HG03064 (cell line): Measurements from ENCODE around the gene IKZF3.
"Not testable (repeated sequence)": the region's sequence is repeated elsewhere in the genome, so short reads cannot be mapped to it uniquely, and the experiment has no call there.

Source experiments
- ATAC-seq: cut with Tn5 transposase; IDR thresholded peaks from one replicate; pipeline ENCODE4 v1.9.1; 2021; ENCODE audit warnings: low read depth; ENCODE audit not compliant: unreplicated experiment

IKZF3 gene

DNA sequence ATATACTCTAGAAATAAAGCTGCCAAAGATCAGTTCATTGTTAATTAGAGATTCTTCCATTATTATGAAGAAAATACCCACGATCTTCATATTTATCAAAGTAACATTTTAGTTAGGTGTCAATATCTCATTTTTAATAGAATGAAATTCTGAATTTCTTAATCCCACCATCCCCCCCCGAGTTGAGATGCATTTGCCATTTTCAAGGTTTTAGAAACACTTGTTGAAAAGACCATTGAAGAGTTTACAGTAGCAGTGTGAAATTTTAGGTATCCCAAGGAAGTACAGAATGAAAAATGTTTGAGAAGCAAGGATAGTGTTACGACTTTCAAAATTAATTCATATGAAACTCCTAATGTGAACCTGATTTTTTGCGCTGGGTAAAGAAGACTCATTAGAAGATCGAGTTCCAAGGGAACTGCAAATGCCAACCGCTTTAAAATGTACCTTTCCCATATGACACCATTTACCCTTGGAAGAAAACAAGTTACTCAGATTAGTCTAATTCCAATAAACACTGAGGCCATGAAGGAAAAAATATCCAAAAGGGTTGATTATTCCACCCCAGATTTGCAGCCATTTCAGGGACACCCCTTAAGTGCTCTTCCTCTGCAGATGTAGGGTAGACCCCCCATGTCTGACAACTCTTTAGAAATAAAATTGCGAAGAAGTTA lies 731 bp downstream of the IKZF3 start:
- no peak for ATAC-seq

DNA sequence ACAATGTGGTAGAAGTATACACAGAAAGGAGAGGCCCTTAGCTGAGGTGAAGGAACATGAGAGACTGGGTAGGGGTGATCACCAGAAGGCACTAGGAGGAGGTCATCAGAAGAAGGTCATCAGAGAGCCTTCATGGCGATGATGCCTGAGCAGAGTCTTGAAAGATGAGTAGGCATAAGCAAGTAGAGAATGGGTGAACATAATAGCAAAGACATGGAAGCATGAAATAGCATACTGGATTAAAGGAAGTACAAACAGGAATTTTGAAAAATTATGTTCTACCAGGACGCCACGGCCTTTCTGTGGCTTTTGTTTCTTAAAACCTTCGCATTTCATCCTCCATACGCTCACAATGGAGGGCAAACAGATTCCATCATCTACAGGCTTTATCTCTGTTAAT lies 2.9 kb downstream of the IKZF3 start:
- ATAC-seq: no peak

DNA sequence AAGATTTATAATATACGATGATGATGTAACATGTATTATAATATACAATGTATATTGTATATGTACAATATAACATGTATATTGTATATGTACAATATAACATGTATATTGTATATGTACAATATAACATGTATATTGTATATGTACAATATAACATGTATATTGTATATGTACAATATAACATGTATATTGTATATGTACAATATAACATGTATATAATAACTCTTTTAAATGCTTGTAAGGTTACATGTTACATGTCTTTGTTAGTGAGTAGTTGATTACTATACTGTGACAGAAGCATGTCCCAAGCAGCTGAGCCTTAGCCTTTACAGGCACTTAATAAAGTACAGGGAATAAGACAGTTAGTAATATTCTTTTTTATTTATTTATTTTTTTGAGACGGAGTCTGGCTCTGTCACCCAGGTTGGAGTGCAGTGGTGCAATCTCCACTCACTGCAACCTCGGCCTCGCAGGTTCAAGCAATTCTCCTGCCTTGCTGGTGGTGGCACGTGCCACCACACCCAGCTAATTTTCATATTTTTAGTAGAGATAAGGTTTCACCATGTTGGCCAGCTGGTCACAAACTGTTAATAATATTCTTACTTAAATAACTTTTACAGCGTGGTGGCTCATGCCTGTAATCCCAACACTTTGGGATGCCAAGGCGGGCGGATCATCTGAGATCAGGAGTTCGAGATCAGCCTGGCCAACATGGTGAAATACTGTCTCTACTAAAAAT lies 8.0 kb downstream of the IKZF3 start:
- ATAC-seq: not testable (repeated sequence)

DNA sequence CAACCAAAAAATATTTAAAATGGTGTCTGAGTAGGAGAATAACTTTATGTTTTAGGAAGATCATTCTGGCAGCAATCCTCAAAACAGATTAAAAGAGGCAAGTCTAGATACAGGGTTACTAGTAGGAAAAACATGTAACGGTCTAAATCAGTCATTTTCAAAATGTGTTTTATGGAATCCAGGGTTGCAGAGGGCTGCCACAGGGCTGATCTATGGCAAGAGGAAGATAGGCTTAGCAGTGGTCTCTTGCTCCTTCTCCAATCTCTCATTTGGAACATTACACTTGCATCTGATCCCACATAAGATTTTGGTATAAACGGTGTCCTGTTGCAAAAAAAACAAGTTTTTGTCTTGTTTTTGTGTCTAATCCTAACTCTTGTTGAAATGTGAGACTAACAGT lies 9.2 kb downstream of the IKZF3 start:
- no peak for ATAC-seq

DNA sequence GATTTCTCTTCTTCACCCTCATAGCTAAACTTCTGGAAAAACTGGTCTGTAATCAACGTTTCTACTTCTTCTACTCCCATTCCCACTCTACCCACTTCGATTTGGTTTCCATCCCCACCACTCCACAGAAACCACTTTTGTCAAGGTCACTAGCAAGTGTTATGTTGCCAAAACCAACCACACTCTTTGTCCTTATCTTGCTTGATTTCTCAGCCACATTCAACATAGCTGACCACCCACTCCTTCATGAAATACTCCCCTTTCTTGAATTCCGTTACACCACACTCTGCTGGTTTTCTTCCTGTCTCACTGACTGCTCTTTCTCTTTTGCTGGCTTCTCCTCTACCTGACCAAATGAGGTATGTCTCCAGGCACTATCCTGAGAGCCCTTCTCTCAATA lies 11.9 kb downstream of the IKZF3 start:
- ATAC-seq: no peak

DNA sequence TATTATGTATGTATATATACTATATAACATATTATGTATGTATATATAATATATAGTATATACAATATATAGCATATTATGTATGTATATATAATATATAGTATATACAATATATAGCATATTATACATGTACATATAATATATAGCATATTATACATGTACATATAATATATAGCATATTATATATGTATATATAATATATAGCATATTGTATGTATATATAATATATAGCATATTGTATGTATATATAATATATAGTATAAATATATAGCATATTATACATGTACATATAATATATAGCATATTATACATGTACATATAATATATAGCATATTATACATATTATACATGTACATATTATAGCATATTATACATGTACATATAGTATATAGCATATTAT lies 13.9 kb downstream of the IKZF3 start:
- ATAC-seq: not testable (repeated sequence)

DNA sequence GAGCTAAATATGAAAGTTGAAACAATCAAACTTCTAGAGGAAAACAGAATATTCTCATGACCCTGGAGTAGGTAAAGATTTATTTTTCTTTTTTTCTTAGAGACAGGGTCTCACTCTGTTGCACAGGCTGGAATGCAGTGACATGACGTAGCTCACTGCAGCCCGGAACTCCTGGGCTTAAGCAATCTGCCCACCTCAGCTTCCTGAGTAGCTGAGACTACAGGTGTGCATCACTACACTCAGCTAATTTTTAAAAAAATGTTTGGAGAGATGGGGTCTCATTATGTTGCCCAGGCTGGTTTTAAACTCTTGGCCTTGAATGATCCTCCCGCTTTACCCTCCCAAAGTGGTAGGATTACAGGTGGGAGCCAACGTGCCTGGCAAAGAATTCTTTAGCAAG lies 15.5 kb downstream of the IKZF3 start:
- no peak for ATAC-seq

DNA sequence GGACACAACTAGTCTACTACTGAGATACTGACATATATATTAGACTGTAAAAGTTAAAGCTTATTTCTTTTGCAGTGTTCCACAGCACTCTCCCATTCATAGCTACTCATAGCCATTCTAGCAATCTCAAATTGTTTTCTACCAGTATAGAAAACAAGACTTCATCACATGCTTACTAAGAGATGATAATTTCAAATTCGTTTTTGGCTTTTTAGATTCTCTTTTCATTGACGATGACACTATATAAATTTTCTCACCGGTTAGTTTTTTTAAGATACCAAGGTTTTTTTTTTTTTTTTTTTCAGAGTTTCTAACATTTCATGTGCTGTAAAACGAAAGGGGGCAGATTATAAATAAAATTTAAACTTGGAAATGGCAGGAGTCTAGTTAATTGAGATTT lies 17.9 kb downstream of the IKZF3 start:
- no peak for ATAC-seq

DNA sequence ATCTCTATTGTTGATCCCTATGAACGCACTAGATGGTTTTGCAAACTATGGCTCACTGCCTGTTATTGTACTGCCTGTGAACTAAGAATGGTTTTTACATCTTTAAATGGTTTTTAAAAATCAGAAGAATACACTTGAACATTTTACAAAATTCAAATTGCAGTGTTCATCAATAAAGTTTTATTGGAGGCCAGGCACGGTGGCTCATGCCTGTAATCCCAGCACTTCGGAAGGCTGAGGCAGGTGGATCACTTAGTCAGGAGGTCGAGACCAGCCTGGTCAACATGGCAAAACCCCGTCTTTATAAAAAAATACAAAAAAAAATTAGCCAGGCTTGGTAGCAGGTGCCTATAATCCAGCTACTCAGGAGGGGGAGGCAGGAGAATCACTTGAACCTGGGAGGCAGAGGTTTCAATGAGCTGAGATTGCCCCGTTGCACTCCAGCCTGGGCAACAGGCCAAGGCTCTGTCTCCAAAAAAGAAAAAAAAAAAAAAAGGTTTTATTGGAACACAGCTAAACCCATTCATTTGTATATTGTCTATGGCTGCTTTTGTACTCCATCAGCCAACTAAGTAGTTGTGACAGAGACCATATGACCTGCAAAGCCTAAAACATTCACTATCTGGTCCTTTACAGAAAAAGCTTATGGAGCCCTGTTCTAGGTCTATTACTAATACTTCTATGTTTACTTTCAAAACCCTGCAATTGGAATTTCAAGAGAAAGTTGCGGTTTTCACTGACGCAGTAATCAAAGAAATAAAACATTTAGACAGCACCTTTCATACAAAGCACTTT lies 18.9 kb downstream of the IKZF3 start:
- no peak for ATAC-seq

DNA sequence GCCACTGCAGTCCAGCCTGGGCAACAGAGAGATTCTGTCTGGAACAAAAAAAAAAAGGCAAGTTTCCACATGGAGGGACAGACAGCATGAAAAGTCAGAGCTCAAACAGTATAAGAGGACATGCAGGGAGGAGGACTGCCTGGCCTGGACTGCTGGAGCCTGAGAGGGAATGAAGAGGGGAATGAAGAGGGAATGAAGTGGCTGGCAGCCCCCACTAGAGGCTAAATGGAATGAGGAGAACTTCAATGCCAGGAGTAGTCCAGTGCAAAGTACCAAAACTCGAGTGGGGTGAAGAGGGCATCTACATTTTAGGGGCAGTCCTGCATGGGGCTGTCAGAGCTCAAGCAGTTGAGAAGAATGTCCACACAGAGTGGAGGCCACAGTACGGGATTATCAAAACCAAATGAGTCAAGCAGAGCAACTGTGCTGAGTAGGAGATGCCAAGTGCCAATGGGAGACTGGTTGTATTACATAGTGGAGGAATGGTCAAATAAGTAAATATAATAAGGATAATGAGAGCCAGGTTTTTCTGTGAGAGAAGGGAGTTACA lies 22.9 kb downstream of the IKZF3 start:
- ATAC-seq: no peak

DNA sequence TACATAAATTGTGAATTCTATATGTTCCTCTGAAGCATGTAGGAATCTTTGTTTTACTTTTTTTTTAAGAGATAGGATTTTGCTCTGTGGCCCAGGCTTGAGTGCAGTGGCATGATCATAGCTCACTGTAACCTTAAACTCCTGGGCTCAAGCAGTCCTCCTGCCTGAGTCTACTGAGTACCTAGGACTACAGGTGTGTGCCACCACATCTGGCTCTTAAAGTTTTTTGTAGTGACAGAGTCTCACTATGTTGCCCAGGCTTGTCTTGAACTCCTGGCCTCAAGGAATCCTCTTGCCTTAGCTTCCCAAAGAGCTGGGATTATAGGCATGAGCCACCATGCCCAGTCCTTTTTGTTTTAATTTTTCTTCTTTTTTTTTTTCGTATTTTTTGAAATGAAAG lies 25.3 kb downstream of the IKZF3 start:
- ATAC-seq: no peak

DNA sequence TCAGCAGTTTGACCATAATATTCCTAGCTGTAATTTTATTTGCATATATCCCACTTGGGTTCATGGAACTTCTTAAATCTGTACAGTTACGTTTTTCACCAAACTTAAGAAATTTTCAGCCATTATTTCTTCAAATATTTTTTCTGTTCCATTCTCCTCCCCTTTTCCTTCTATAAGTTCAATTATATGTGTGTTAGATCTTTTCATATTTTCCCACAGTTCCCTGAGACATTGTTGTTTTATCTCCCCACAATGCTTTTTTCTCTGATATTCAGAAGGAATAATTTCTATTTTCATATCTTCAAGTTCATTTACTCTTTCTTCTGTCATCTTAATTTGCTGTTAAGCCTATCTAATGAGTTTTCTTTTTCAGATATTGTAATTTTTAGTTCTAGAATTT lies 26.1 kb downstream of the IKZF3 start:
- no peak for ATAC-seq

DNA sequence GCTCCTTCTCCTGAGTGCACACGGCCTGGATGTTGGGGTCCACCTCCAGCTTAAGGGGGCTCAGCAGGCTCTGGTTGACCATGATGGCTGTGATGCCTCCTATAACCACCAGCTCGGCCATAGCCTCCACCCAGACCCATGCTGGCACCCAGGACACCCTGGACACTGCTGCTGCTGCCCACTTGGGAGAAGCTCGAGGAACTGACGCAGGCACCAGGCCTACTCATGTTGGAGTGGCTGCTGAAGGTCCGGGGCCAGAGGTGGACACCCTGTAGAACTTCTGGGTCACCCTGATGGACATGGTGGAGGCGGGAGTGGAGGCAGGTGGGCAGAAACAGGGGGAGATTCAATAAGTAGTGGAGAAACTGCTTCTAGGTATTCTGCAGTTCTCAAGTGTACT lies 28.0 kb downstream of the IKZF3 start:
- ATAC-seq: no peak

DNA sequence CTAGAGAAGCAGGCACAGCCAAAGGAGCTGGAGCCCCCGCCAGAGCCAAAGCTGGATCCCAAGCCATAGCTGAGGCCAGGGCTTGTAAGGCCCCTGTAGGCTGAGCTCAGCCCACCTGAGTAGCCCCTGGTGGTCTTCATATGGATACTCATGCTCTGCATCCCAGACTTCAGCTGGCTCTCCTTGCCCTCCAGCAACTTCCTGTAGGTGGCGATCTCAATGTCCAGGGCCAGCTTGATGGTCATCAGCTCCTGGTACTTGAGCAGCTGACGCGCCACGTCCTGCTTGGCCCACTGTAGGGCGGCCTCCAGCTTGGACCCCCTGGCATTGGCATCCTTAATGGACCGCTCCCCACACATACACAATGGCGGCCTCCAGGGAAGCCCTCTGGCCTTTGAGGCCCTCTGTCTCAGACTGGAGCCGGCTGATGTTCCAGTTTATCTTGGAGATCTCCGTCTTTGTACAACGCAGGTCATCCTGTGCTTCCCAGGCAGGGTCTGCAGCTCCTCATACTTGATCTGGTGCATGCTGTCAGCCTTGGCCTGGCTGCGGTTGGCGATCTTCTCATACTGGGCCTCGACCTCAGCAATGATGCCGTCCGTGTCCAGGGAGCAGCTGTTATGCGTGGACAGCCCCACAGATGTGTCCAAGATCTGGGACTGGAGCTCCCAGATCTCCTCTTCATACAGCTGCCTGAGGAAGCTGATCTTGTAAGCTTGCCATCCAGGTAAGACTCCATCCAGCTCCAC lies 28.9 kb downstream of the IKZF3 start:
- no peak for ATAC-seq

DNA sequence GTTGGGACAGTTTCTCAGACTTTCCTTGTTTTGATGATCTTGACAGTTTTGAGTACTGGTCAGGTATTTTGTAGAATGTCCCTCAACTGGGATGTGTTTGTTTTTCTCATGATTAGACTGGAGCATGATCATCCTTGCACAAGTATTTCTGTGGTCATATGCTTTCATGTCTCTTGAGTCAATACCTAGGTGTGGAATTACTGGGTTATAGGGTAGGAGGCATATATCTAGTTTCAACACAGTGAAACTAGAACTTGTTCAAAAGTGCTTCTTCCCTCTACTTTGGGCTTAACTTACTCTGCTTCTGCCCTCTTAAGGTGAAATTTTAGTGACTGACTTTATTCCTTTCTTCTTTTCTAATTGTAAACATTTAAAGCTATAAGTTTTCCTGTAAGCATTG lies 30.1 kb downstream of the IKZF3 start:
- ATAC-seq: no peak

DNA sequence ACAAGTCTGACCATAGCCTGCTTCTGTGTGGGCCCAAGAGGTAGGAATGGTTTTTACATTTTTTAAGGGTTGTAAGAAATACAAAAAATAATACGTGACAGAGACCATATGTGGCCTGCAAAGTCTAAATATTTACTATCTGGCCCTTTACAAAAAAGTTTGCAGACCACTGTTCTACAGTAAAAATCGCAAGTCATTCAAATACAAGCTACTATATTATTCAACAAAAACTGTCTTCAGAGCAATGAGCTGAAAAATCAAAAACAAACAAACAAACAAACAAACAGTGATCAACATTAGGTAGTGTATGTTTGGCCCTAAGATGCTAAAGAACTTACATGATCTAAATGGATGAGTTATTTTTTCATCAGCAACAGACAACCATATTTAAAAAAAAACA lies 32.5 kb downstream of the IKZF3 start:
- no peak for ATAC-seq

DNA sequence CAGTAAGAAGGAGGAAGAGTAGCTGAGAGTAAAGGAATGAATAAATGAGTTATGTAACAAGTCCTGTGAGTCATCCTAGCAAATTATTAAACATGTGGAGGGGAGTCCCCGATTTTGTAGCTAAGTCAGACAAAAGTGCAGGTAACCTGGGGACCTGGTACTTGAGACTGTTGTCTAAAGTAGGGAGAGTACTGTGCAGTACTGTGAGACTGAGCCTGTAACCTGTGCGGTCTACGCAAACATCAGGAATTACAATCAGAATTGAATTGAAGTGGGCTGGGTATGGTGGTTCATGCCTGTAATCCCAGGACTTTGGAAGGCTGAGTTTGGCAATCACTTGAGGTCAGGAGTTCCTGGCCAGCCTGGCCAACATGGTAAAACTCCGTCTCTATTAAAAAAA lies 35.7 kb downstream of the IKZF3 start:
- ATAC-seq: no peak

DNA sequence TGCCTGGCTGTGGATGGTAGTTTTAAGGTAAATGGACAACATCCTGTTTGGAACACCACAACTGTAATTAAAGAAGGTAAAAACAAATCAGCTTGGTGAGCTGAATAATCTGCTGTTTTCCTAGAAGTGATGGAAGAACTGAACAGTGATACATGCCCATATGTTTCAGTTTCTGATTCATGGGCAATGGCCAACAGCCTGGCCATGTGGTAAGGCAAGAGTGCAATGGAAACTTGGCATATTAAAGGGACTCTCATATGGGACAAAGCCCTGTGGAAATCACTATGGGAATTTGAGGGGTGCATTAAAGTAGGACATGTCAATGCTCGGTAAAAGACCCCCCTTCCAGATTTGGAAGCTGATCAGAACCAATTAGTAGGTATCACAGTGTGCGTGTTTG lies 37.8 kb downstream of the IKZF3 start:
- no peak for ATAC-seq

DNA sequence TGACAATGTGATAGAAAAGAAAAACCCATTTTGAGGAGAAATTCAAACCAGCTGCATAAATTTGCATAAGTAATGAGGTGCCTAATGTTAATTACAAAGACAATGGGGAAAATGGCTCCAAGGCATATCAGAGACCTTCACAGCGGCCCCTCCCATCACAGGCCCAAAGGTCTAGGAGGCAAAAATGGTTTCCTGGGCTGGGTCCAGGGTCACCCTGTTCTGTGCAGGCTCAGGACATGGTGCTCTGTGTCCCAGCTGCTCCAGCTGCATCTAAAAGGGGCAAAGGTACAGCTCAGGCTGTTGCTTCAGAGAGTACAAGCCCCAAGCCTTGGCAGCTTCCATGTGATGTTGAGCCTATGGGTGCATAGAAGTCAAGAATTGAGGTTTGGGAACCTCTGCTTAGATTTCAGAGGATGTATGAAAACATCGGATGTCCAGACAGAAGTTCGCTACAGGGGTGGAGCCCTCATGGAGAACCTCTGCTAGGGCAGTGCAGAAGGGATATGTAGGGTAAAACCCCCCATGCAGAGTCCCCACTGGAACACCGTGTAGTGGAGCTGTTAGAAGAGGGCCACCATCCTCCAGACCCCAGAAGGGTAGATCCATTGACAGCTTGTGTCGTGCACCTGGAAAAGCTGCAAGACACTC lies 40.6 kb downstream of the IKZF3 start:
- ATAC-seq: no peak

DNA sequence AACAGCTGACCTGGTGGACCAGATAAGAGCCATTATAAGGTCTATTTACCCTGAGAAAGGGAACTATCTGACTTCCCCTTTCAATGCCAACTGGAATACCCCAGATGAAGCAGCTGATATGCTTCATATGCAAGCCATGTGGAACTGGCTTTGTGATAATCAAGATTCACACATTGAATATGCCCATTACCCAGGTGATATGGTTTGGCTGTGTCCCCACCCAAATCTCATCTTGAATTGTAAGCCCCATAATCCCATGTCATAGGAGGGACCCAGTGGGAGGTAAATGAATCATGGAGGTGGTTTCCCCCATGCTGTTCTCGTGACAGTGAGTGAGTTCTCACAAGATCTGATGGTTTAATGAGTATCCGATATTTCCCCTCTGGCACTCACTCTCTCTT lies 42.1 kb downstream of the IKZF3 start:
- no peak for ATAC-seq
